GM12873 (cell line): Measurements from ENCODE around the gene PHETA1.

ENCODE experiments used
- CTCF ChIP-seq: IDR thresholded peaks from 2 replicates; pipeline ENCODE4 v1.5.1; 2012; ENCODE audit warnings: low read depth, mild to moderate bottlenecking, moderate library complexity, low read length, control low read depth; ENCODE audit not compliant: insufficient read depth; ENCODE audit errors: missing control alignments

The PHETA1 gene

DNA sequence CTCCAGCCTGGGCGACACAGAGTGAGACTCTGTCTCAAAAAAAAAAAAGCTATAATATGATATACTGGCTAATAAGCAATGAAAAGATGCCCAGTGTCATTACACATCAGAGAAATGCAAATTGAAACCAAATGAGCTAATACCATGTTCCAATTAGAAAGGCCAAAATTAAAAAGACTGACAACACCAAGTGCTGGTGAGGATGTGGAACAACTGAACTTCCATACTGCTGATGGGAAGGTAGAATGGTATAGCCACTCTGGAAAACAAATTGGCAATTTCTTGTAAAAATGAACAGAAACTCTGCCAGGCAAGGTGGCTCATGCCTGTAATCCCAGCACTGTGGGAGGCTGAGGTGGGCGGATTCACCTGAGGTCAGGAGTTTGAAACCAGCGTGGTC lies 8.5 kb upstream of the PHETA1 start:
- TF ChIP-seq CTCF: no peak

DNA sequence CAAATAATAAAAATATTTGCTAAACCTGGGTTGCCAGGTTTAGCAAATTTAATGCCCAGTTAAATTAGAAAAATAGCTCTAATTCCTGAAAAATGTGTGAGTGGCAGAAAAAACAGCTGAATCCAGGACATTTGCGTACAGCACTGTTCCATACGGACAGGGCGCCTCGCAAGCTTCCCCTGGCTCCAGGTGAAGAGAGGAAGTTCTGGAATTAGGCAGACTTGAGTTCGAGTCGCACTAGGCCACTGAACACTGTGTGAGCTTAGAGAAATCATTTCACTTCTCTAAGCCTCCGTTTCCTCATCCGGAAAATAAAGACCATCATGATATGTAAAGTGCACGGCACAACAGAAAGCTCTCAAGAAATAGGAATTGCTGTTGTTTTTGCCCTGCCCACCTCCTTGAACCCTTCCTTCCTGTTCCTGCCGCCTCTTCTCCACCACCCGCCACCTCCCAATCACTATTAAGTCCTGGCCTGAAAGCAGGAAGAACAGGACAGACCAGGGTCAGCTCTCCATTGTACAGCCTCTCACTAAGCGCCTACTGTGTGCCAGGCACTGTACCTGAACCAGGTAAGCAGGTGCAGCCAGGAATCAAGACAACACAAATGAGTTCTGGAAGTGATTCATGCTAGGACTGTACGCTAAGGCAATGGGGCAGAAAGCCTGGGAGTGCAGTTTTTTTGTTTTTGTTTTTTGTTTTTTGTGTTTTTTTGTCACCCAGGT lies 763 bp upstream of the PHETA1 start:
- no peak for TF ChIP-seq CTCF

DNA sequence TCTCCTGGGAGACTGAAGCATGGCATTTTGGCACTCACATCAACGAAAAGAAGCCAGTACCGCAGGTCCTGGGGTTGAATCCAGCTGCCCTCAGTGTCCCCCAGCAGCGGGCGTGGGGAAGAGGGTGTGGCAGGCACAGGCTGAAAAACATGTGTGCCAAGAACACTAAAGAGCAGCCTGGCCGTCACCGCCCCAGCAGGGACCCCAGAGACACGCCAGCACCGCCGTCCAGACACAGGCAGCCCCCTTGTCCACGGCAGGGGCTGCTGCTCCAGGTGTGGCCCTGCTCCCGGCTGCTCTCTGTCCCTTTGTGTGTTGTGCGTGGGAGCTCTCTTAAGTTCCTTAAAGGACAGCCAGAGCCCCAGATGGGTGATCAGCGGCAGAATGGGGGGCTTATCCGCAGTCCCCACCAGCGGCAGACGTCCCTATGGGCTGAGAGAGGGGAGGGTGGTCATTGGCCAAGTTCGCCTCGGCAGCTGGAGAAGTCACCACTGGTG lies 556 bp downstream of the PHETA1 start:
- TF ChIP-seq CTCF: no peak

- no peak for TF ChIP-seq CTCF
These were observed 1.2 kb downstream of the PHETA1 start for GRCh38 chr12:111367661-111368221.

DNA sequence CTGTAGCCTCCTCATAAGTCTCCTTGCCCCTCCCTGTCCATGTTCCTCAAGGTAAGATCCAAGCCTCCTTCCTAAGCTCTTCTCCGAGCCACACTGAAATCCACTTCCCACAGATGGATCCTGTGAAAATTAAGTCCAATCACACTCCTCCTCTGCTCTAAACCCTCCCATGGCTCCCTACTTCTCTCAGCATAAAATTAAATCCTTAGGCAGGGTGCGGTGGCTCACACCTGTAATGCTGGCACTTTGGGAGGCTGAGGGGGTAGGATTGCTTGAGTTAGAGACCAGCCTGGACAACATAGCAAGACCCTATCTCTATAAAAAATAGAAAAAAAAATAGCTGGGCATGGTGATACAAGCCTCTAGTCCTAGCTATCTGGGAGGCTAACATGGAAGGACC lies 2.3 kb downstream of the PHETA1 start:
- no peak for TF ChIP-seq CTCF

DNA sequence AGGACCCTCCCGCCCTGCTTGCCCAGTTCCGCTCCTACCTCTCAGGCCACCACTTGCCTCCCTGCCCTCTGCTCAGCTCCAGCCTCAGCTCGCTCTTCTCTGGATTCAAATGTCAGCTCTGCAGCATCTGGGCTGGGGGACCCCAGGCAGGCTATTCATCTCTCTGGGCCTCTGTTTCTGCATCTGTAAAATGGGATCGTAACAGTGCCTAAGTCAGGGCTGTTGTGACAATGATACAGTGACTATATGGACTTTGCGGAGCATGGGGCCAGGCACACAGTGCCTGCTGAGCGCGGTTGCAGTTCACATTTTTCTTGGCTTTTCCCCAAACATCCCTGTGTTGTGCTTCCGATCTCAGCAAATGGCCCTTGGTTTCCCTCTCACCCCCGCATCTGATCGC lies 2.8 kb downstream of the PHETA1 start:
- TF ChIP-seq CTCF: no peak

DNA sequence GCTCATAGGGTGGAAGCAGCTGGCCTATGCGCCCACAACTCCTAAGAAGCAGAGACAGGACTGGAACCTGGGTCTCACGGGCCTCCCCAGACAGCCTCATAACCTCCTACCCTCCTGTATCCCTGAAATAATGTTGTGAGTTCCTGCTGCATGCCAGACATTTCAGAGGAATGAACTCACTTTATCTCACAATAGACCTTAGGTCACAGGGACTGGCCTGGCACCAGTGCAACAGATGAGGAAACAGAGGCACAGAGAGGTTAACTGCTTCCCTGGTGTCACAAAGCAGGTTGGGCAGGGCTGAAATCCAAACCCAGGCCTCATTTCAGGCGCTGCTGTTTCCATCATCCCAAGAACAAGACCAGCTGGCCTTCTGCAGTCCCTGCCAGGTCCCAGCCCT lies 5.3 kb downstream of the PHETA1 start:
- TF ChIP-seq CTCF: no peak
